Measurements from ENCODE around the gene CDHR2.

CDHR2 gene

DNA sequence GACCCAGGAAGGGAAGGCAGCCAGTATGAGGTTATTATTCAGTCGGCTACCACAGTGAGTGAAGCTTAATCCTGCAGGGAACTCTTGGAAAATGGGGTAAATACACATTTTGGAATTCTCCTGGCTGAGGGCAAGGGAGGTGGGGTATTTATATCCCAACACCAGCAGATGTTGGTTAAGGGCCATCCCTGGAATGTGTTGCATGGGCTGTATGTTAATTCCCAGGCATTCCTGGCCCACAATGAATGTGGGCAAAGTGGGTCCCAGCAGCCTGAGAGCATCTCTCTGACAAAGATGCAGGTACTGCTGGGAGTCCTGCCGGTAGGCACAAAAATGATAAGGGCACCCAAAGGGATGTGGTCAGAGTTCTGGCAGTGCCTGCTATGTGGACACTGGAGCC is 63.7 kb downstream of the CDHR2 start:
- Histone ChIP-seq H3K4me3 (no peak overlapping the region), H3K4me1 (peaks cover 0 to 14% (median 11%) of the 10 kb centered on the region in 4 donors), H3K27ac (no peak overlapping the region), H3K9me3 (no peaks in the 10 kb centered on the region), H3K27me3 (peaks cover 0 to 91% of the 10 kb centered on the region in 2 donors), H3K36me3 (no peaks in the 10 kb centered on the region)
- no peak for DNase-seq
- intact Hi-C loops (cut with DNase I; ENCODE audit: low total_unique reads), result no loop called here
- TF ChIP-seq CTCF (IDR thresholded peaks at IDR 0.05), result no peak

- Histone ChIP-seq H3K27me3 (peaks cover 0 to 92% of the 10 kb centered on the region in 2 donors), H3K4me1 (peaks cover 0 to 18% (median 15%) of the 10 kb centered on the region in 4 donors), H3K4me3 (no peak overlapping the region), H3K27ac (no peak overlapping the region), H3K36me3 (no peaks in the 10 kb centered on the region), H3K9me3 (no peaks in the 10 kb centered on the region)
- DNase-seq, result no peak
- no peak for TF ChIP-seq CTCF (IDR thresholded peaks at IDR 0.05)
- intact Hi-C loops (cut with DNase I; ENCODE audit: low total_unique reads), result no loop called here
These were observed 65.8 kb downstream of the CDHR2 start for GRCh38 chr5:176614805-176615478.

- Histone ChIP-seq H3K27ac (no peak overlapping the region), H3K9me3 (no peaks in the 10 kb centered on the region), H3K27me3 (peaks cover 3 to 96% of the 10 kb centered on the region in 2 donors), H3K36me3 (no peaks in the 10 kb centered on the region), H3K4me1 (peaks cover 0 to 18% (median 16%) of the 10 kb centered on the region in 4 donors), H3K4me3 (no peak overlapping the region)
- intact Hi-C loops (cut with DNase I; ENCODE audit: low total_unique reads), result no loop called here
- DNase-seq, result no peak
- no peak for TF ChIP-seq CTCF (IDR thresholded peaks at IDR 0.05)
These were observed 67.4 kb downstream of the CDHR2 start for GRCh38 chr5:176616511-176616910.

DNA sequence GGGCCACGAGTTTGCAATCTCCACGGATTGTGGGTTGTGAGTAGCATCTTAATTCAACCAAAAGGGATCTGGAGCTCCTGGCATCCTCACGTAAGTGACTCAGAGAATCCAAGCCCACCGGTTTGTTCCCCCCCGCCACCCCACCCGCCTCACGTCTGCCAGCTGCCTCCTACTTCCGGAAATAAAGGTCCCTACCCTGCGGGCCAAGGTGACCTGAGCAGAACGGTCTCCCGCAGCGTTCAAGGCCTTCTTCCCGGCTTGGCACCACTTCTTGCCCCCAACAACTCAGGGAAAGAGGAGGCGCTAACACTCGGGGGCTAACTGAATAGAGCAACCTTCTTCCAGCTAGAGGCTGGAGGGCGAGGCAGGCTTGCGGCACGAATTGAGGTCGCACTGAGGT is 69.6 kb downstream of the CDHR2 start:
- no peak for DNase-seq
- H3K4me1 ChIP-seq, result peaks cover 0 to 18% (median 16%) of the 10 kb centered on the region in 4 donors
- H3K36me3 ChIP-seq, result no peaks in the 10 kb centered on the region
- H3K9me3 ChIP-seq, result no peaks in the 10 kb centered on the region
- intact Hi-C loops (cut with DNase I; ENCODE audit: low total_unique reads), result no loop called here
- peaks cover 3 to 90% of the 10 kb centered on the region in 2 donors for H3K27me3 ChIP-seq
- no peak for TF ChIP-seq CTCF (IDR thresholded peaks at IDR 0.05)
- no peak overlapping the region for H3K27ac ChIP-seq
- H3K4me3 ChIP-seq, result no peak overlapping the region

DNA sequence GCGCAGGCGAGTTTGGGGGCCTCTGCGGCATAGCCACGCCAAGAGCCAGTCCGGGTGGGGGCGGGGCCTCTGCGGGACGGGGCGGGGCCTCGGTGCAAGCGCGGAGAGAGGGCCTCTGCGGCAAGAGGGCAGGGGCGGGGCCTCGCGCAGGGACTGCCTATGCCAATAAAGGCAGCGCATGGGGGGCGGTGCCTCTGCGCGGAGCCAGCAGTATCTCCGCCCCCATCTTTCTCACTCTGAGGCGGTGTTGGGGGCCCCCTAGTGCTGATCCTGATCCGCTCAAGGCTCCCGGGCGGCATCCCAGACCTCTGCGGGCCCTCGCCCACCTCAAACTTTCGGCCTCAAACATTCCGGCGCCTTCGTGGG is 70.0 kb downstream of the CDHR2 start:
- peaks cover 0 to 18% (median 16%) of the 10 kb centered on the region in 4 donors for H3K4me1 ChIP-seq
- peaks cover 3 to 91% of the 10 kb centered on the region in 2 donors for H3K27me3 ChIP-seq
- H3K4me3 ChIP-seq, result no peak overlapping the region
- intact Hi-C loops (cut with DNase I; ENCODE audit: low total_unique reads), result no loop called here
- no peak overlapping the region for H3K27ac ChIP-seq
- H3K9me3 ChIP-seq, result no peaks in the 10 kb centered on the region
- H3K36me3 ChIP-seq, result no peaks in the 10 kb centered on the region
- no peak for TF ChIP-seq CTCF (IDR thresholded peaks at IDR 0.05)
- no peak for DNase-seq
